ENCODE data around the gene TXNDC16. TPM values are rescaled to one million over a fixed set of nuclear protein-coding genes. Genes with fewer than 3 reads are reported as not detected.

Gene TXNDC16
- total RNA-seq, 1 experiment from 2014 or later: 10.9 TPM

GRCh38 chr14:52458721-52459085 lies 93.6 kb downstream of the TXNDC16 start (continued):
- TF ChIP-seq ERG (CRISPR knock-in tag; IDR thresholded peaks at IDR 0.05): no peak
- TF ChIP-seq FOXP4 (CRISPR knock-in tag; IDR thresholded peaks at IDR 0.05): no peak
- TF ChIP-seq ATF1 (CRISPR knock-in tag; IDR thresholded peaks at IDR 0.05): no peak
- no peak for TF ChIP-seq RORB (CRISPR knock-in tag; IDR thresholded peaks at IDR 0.05)

- peaks cover 6% of the 10 kb centered on the region for H3K9me3 Mint-ChIP-seq
- CTCF ChIA-PET: interaction anchor here (1.0 kb wide), 1 partner anchor 79 kb away, joined by 3 read pairs; no protein-coding TSS in a partner anchor
- no peak overlapping the region for H3K27ac Mint-ChIP-seq
- no peak for DNase-seq (ENCODE audit: low spot score)
- H3K36me3 Mint-ChIP-seq: peaks cover 7% of the 10 kb centered on the region
- H3K27me3 Mint-ChIP-seq (ENCODE audit: low read depth): no peaks in the 10 kb centered on the region
- POLR2A ChIA-PET: no interaction called here
- peaks cover 6% of the 10 kb centered on the region; the same call in 1 of the 2 replicates for H3K4me1 Mint-ChIP-seq
- H3K4me3 Mint-ChIP-seq: no peak overlapping the region
- ATAC-seq: no peak
- no peak for TF ChIP-seq PRDM15 (CRISPR knock-in tag; IDR thresholded peaks at IDR 0.05)
- TF ChIP-seq NFE2L1 (CRISPR knock-in tag; IDR thresholded peaks at IDR 0.05): no peak
- no peak for TF ChIP-seq FOXK1 (CRISPR knock-in tag; IDR thresholded peaks at IDR 0.05)
- TF ChIP-seq ZNF532 (CRISPR knock-in tag; IDR thresholded peaks at IDR 0.05; ENCODE audit: borderline replicate concordance): no peak
- no peak for TF ChIP-seq ATF1 (CRISPR knock-in tag; IDR thresholded peaks at IDR 0.05)
- TF ChIP-seq JUN (CRISPR knock-in tag; IDR thresholded peaks at IDR 0.05): no peak
- TF ChIP-seq TEAD4 (CRISPR knock-in tag; IDR thresholded peaks at IDR 0.05): no peak
- TF ChIP-seq ZNF281 (CRISPR knock-in tag; IDR thresholded peaks at IDR 0.05): no peak
- TF ChIP-seq STAT6 (CRISPR knock-in tag; conservative IDR thresholded peaks at IDR 0.05; ENCODE audit: low read depth): no peak
- no peak for TF ChIP-seq PREB (CRISPR knock-in tag; IDR thresholded peaks at IDR 0.05; ENCODE audit: borderline replicate concordance)
- TF ChIP-seq E2F4 (CRISPR knock-in tag; IDR thresholded peaks at IDR 0.05; ENCODE audit: borderline replicate concordance, low read depth): no peak
- no peak for TF ChIP-seq GABPB1 (CRISPR knock-in tag; IDR thresholded peaks at IDR 0.05)
Measured at GRCh38 chr14:52457411-52457810, 94.9 kb downstream of the TXNDC16 start.
